Measurements from ENCODE around the gene CFDP1.

GRCh38 chr16:75267631-75268264 lies 165.6 kb downstream of the CFDP1 start:
- TF ChIP-seq CTCF (conservative IDR thresholded peaks at IDR 0.05) (no peak), EZH2 (IDR thresholded peaks at IDR 0.05; ENCODE audit: low read depth) (no peak)

Measured in PC-9 (cell line).